HL-60 (cell line): ENCODE data around the gene ZNF575.

Experiments
- DNase-seq, 2 experiments: peaks; one replicate each; pipeline ENCODE4 v3.0.0-alpha.2; 2010 to 2020; ENCODE audit warnings: low read depth in 1 of 2, low spot score in 1 of 2
- H3K27ac ChIP-seq: fragments of 250-450 bp; sonication (Bioruptor Pico); replicated peaks from 2 replicates; pipeline ENCODE4 v1.5.1; 2020; ENCODE audit warnings: mild to moderate bottlenecking, moderate library complexity
- H3K27me3 ChIP-seq: fragments of 250-450 bp; sonication (Bioruptor Pico); 2 replicates; pipeline ENCODE4 v1.5.1; 2021; ENCODE audit warnings: mild to moderate bottlenecking, moderate library complexity; ENCODE audit not compliant: insufficient read depth, poor library complexity, severe bottlenecking
- H3K4me3 ChIP-seq: replicated peaks from 2 replicates; pipeline ENCODE4 v1.5.1; 2011; ENCODE audit warnings: mild to moderate bottlenecking, control low read depth, low read length; ENCODE audit not compliant: insufficient read depth
- GABPA ChIP-seq: IDR thresholded peaks from 2 replicates; pipeline ENCODE4 v1.6.1; 2012; ENCODE audit warnings: low read depth
- POLR2AphosphoS5 ChIP-seq: IDR thresholded peaks from 2 replicates; pipeline ENCODE4 v1.6.1; 2012; ENCODE audit warnings: low read depth
- SPI1 ChIP-seq: IDR thresholded peaks from 2 replicates; pipeline ENCODE4 v1.6.1; 2012; ENCODE audit warnings: low read depth, mild to moderate bottlenecking, borderline replicate concordance
- TF ChIP-seq, protein P1 (sequence below): IDR thresholded peaks from 2 replicates; pipeline ENCODE4 v1.6.1; 2012; ENCODE audit warnings: low read depth; ENCODE audit not compliant: insufficient replicate concordance
- TF ChIP-seq, protein P2 (sequence below): IDR thresholded peaks from one replicate; pipeline ENCODE4 v1.5.1; 2011; ENCODE audit warnings: low read length, control low read depth, inconsistent platforms; ENCODE audit not compliant: insufficient read depth

ZNF575 gene

GRCh38 chr19:43524922-43525835 is 7.8 kb upstream of the ZNF575 start:
- TF ChIP-seq, protein P1, sequence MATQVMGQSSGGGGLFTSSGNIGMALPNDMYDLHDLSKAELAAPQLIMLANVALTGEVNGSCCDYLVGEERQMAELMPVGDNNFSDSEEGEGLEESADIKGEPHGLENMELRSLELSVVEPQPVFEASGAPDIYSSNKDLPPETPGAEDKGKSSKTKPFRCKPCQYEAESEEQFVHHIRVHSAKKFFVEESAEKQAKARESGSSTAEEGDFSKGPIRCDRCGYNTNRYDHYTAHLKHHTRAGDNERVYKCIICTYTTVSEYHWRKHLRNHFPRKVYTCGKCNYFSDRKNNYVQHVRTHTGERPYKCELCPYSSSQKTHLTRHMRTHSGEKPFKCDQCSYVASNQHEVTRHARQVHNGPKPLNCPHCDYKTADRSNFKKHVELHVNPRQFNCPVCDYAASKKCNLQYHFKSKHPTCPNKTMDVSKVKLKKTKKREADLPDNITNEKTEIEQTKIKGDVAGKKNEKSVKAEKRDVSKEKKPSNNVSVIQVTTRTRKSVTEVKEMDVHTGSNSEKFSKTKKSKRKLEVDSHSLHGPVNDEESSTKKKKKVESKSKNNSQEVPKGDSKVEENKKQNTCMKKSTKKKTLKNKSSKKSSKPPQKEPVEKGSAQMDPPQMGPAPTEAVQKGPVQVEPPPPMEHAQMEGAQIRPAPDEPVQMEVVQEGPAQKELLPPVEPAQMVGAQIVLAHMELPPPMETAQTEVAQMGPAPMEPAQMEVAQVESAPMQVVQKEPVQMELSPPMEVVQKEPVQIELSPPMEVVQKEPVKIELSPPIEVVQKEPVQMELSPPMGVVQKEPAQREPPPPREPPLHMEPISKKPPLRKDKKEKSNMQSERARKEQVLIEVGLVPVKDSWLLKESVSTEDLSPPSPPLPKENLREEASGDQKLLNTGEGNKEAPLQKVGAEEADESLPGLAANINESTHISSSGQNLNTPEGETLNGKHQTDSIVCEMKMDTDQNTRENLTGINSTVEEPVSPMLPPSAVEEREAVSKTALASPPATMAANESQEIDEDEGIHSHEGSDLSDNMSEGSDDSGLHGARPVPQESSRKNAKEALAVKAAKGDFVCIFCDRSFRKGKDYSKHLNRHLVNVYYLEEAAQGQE = no peak
- TF ChIP-seq SPI1 = peak; percentile 42; the same call in 1 of the 2 replicates
- TF ChIP-seq GABPA = no peak
- TF ChIP-seq POLR2AphosphoS5 = peak; percentile 81
- TF ChIP-seq, protein P2, sequence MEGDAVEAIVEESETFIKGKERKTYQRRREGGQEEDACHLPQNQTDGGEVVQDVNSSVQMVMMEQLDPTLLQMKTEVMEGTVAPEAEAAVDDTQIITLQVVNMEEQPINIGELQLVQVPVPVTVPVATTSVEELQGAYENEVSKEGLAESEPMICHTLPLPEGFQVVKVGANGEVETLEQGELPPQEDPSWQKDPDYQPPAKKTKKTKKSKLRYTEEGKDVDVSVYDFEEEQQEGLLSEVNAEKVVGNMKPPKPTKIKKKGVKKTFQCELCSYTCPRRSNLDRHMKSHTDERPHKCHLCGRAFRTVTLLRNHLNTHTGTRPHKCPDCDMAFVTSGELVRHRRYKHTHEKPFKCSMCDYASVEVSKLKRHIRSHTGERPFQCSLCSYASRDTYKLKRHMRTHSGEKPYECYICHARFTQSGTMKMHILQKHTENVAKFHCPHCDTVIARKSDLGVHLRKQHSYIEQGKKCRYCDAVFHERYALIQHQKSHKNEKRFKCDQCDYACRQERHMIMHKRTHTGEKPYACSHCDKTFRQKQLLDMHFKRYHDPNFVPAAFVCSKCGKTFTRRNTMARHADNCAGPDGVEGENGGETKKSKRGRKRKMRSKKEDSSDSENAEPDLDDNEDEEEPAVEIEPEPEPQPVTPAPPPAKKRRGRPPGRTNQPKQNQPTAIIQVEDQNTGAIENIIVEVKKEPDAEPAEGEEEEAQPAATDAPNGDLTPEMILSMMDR = no peak
- DNase-seq = peak; percentile 57 to 92
- H3K27me3 ChIP-seq = no peaks in the 10 kb centered on the region
- peak overlapping the region; percentile 49 for H3K27ac ChIP-seq
- peak overlapping the region; percentile 93 for H3K4me3 ChIP-seq

DNA sequence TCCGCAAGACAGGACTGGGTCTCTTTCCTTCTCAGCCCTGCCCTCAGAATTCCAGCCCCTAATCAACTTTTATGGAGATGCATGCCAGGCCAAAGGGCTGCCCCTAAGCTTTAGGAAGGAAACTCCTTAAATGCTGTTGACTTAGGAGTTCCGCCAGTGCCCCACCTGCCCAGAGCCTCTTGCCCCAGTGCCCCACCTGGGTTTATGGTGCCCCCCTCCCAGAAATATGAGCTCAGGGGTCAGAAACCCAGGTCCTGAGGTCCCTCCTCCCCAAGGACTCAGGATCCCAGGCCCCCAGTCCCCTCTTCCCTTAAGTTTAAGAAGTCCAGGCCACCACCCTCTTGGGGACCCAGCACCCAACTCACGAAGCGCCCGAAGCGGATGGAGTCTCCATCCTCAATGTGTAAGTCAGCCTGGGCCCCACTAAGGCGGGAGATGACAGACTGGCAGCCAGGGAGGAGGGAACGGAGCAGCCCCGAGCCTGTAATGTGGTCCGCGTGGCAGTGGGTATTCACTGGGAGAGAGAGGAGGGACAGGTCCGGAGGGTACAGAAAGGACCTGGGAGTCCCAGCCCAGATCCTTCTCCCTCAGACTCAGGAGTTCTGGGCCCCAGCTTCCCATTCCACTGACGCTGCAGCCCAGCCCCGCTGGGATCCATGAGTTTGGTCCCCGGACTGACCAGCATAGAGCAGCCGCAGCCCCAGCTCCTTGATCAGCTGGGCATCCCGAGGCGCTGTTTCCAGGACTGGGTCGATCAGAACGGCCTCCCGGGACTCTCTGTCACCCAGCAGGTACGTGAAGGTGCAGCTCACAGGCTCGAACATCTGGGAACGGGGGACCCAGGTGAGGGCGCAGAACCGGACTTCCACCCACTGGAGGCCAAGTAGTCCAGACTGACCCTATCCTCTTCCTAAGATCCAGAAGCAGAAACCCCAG is 6.9 kb upstream of the ZNF575 start:
- Histone ChIP-seq H3K4me3 (peak overlapping the region; percentile 93), H3K27ac (peak overlapping the region; percentile 49), H3K27me3 (no peaks in the 10 kb centered on the region)
- DNase-seq = peak in 1 of 2 experiments; percentile 45
- TF ChIP-seq, protein P2 = no peak
- TF ChIP-seq SPI1 = no peak

DNA sequence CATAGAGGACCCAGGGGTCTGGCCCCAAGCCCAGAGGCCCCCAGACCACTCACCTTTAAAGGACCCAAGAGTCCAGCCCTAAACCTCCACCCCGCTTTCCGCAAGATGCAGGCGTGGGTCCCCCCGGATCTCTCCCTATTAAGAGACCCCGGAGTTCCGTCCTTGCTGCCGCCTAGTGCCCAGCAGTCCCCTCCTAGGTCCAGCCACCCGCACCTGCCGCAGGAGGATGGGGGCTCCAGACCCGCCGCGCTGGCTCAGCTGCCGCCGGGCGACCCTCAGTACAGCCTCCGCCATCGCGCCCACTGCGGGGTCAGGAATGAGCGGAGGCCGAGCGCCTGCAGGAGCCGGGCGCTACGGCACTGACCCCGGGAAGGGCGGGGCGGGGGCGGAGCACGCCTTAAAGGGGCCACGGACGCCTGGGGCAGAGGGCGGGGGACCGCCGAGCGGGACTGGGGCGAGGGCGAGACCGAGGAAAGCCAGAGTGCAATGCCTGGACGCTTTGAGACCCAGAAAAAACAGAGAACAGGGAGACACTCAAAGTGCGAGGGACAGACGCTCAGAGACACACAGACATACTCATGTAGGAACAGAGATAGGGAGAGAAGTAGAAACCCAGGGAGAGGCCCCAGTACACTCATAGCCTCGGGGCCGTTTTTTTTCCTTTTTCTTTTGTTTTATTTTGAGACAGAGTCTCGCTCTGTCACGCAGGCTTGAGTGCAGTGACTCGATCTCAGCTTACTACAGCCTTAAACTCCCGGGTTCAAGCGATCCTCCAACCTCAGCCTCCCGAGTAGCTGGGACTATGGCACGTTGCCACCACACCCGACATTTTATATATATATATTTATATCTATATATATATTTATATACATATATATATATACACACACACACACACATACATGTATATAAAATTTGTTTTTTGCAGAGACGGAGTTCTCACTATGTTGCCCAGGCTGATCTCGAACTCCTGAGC is 5.8 kb upstream of the ZNF575 start, which contains the start of gene ETHE1:
Gene ETHE1, minus strand, starts transcription at position 318 of the 976 bp plus-strand sequence. Its CDS starts 24 bp downstream, at position 294.
- TF ChIP-seq SPI1 (no peak), GABPA (no peak), POLR2AphosphoS5 (no peak; the same call in 1 of the 2 replicates)
- TF ChIP-seq, protein P1 = no peak
- TF ChIP-seq, protein P2 = no peak
- peak; percentile 41 to 75 for DNase-seq
- no peaks in the 10 kb centered on the region for H3K27me3 ChIP-seq
- peak within 1 kb of the TSS; percentile 49 for H3K27ac ChIP-seq
- peak within 1 kb of the TSS; percentile 93 for H3K4me3 ChIP-seq
